ENCODE results near the gene IPO4.

DNA sequence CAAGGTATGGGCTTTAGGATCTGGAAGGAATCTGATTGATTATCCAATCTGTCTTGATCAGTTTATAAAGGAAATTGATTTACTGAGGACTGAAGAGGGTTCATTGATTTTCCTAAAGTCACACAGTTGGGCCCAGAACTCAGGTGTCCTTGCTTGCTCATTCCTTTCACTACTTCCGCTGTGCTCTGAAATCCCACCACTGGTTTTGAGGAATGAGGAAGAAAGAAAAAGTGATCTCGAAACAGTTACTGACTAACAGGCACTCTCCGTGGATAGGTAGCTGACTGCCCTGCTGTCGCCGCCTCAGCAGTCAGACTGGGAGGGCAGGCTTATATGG, 58.3 kb downstream of the IPO4 start, which contains the start of gene FITM1:
- TF ChIP-seq, protein P1, sequence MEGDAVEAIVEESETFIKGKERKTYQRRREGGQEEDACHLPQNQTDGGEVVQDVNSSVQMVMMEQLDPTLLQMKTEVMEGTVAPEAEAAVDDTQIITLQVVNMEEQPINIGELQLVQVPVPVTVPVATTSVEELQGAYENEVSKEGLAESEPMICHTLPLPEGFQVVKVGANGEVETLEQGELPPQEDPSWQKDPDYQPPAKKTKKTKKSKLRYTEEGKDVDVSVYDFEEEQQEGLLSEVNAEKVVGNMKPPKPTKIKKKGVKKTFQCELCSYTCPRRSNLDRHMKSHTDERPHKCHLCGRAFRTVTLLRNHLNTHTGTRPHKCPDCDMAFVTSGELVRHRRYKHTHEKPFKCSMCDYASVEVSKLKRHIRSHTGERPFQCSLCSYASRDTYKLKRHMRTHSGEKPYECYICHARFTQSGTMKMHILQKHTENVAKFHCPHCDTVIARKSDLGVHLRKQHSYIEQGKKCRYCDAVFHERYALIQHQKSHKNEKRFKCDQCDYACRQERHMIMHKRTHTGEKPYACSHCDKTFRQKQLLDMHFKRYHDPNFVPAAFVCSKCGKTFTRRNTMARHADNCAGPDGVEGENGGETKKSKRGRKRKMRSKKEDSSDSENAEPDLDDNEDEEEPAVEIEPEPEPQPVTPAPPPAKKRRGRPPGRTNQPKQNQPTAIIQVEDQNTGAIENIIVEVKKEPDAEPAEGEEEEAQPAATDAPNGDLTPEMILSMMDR (IDR thresholded peaks at IDR 0.05), result no peak
- TF ChIP-seq POLR2A (IDR thresholded peaks at IDR 0.05), result no peak
